GM12801 (cell line): ENCODE measurements around the gene VPS50.

Experiments used
- CTCF ChIP-seq: IDR thresholded peaks from one replicate; pipeline ENCODE4 v1.5.1; 2011; ENCODE audit warnings: control low read depth; ENCODE audit not compliant: insufficient read length; ENCODE audit errors: extremely low read depth

The VPS50 gene

GRCh38 chr7:93202594-93203250 is 29.4 kb upstream of the VPS50 start:
- TF ChIP-seq CTCF: no peak

- no peak for TF ChIP-seq CTCF
Measured at GRCh38 chr7:93203496-93203895, 28.7 kb upstream of the VPS50 start.

- no peak for TF ChIP-seq CTCF
Measured at GRCh38 chr7:93205046-93205445, 27.1 kb upstream of the VPS50 start.

- no peak for TF ChIP-seq CTCF
Measured at GRCh38 chr7:93211228-93211818, 20.8 kb upstream of the VPS50 start.

- no peak for TF ChIP-seq CTCF
Measured at GRCh38 chr7:93212881-93213280, 19.3 kb upstream of the VPS50 start.

GRCh38 chr7:93218997-93219827 is 13.0 kb upstream of the VPS50 start:
- TF ChIP-seq CTCF: no peak

- no peak for TF ChIP-seq CTCF
Measured at GRCh38 chr7:93219868-93220267, 12.3 kb upstream of the VPS50 start.
